VCaP (cell line): ENCODE data around the gene SLC9A1.

Source experiments
- H3K27ac ChIP-seq: fragments of 450-650 bp; 2 replicates; pipeline ENCODE4 v1.5.1; 2017
- TF ChIP-seq, protein P1 (sequence below): fragments of 450-650 bp; conservative IDR thresholded peaks from 2 replicates; pipeline ENCODE4 v1.5.1; 2017; ENCODE audit warnings: mild to moderate bottlenecking, moderate library complexity

The SLC9A1 gene

DNA sequence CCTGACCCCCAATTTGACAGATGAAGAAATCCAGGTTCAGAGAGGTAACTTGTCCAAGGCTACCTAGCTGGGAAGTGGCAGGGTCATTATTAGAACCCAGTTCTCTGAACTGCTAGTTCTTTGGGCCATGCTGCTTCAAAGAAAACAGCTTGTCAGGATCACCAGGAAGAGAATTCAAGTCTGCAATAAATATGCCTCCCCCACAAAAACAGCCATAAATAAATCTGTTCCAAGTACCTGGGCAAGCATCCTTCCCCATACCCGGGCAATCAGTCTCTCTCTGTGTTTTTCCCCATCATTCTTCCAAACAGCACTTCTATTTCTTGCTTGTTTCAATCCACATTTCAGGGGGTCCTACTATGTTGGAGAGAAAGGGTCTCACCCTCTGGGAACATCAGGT lies 34.1 kb downstream of the SLC9A1 start:
- no peak overlapping the region for H3K27ac ChIP-seq
- TF ChIP-seq, protein P1, sequence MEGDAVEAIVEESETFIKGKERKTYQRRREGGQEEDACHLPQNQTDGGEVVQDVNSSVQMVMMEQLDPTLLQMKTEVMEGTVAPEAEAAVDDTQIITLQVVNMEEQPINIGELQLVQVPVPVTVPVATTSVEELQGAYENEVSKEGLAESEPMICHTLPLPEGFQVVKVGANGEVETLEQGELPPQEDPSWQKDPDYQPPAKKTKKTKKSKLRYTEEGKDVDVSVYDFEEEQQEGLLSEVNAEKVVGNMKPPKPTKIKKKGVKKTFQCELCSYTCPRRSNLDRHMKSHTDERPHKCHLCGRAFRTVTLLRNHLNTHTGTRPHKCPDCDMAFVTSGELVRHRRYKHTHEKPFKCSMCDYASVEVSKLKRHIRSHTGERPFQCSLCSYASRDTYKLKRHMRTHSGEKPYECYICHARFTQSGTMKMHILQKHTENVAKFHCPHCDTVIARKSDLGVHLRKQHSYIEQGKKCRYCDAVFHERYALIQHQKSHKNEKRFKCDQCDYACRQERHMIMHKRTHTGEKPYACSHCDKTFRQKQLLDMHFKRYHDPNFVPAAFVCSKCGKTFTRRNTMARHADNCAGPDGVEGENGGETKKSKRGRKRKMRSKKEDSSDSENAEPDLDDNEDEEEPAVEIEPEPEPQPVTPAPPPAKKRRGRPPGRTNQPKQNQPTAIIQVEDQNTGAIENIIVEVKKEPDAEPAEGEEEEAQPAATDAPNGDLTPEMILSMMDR, result no peak

DNA sequence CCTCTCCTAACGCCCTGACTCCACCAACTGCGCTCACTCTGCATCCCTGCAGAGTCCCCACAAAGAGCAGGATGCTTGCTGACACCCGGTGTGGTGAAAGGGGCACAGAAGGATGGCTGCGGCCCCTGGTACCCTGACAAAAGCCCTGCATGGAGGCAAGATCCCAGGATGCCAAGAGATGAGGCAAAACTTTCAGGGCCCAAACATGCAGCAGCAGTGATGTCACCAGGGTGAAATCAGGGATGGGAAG lies 36.6 kb downstream of the SLC9A1 start:
- TF ChIP-seq, protein P1, result no peak

DNA sequence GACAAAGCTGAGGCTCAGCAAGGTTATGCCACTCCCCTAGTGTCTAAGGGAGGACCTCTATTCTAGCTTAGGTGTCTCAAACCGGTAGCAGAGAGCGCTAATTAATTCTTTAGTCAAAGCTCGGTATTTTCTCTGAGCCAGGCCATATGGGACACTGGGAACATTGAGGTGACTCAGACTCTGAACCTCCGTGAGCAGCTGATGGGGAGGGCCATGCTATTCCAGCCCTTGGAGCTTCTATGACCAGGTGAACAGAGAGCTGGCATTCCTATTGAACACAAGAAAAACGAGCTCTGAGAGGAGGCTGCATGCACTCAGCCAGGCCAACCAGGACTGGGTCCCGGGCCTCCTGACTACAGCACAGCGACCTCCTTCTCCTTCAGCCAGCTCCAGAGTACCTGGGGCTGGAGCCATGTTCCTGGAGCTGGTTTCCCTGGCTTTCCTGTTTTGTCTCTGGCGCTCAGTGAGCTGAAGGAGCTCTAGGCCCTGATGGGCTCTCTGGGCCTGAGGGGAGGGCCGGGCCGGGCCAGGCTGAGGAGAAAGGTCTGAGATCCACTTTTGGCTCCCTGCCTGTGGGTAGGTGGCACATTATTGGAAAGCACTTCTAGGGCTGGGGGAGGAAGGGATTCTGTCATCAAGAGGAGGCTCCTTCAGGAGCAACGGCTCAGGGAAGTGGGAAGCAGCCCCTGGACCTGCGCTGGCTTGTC lies 37.0 kb downstream of the SLC9A1 start:
- no peak overlapping the region for H3K27ac ChIP-seq
- TF ChIP-seq, protein P1, result no peak

More for the DNA sequence above, 36.6 kb downstream of the SLC9A1 start:
- H3K27ac ChIP-seq, result no peak overlapping the region

DNA sequence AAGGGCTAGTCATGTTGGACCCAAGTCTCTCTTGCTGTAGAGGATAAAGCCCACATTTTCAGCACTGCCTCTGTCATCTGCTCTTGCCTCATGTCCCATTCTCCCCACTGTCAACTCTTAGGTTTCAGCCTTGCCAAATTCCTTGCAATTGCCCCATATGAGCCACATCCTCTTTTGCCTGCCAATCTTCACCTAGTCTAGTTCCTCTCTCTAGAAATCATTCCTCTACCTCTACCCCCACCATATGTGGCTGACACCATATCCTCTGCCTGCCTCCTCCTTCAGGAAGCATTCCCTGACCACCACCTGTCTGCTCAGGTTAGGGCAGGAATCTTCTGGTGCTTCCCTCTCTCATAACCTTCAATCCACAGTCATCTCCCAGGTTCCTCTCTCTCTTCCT lies 38.2 kb downstream of the SLC9A1 start:
- TF ChIP-seq, protein P1, result no peak
- H3K27ac ChIP-seq, result no peak overlapping the region

DNA sequence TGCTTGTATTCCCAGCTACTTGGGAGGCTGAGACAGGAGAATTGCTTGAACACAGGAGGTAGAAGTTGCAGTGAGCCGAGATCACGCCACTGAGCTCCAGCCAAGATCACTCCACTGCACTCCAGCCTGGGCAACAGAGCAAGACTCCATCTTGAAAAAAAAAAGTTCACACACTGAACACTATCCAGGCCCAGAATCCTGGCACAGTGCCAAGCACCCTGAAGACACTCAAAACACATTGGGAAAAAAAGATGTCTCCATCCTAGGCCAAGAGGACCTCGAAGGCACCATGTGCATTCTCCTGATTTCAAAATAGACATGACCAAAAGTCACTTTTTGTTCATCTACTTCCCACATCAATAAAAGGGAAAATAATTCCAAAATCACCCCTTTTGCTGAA lies 38.7 kb downstream of the SLC9A1 start:
- TF ChIP-seq, protein P1, result no peak
- peak overlapping the region; percentile 58 for H3K27ac ChIP-seq

DNA sequence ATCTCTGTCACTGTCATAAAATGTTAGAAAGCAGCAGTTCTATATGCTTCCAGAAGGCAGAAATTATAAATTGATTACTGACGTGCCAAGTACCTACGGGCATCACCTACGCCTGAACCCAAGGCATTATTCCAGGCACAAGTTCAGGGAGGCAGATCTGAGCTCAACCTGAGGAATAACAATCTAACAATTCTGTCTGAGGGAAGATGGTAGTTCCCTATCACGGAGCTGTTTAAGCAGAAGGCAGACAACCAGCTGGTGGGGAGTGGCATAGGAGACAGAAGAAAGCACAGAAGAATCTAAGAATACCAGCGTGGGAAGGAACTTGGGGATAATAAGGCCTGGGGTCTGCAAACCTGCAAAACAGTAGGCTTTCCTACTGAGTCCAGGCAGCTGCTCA lies 40.4 kb downstream of the SLC9A1 start:
- TF ChIP-seq, protein P1, result no peak
- H3K27ac ChIP-seq, result peak overlapping the region; percentile 58

DNA sequence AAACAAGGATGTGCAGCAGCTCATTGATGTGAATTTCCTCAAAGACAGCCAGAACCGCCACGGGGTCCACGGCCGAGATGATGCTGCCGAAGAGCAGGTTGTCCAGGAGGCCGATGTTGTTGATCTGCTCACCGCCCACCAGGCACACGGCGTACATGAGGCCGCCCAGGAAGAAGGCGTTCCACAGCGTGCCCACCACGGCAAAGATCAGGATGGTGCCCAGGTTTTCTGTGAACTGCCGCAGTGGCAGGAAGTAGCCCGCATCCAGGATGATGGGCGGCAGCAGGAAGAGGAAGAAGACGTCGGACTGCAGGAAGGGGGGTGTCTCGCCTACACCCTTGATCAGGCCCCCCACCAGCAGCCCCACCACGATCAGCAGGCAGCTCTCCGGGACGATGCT lies 41.1 kb downstream of the SLC9A1 start:
- H3K27ac ChIP-seq, result no peak overlapping the region
- TF ChIP-seq, protein P1, result no peak
